Fibroblast of mammary gland (primary cell): Measurements from ENCODE around the gene OSBPL10.
A peak's percentile ranks its signal among the peaks of the same experiment; 100 is the strongest.

ENCODE experiments used
- DNase-seq: peaks from one replicate; pipeline ENCODE4 v3.0.0-alpha.2; 2010; ENCODE audit warnings: low read depth
- H3K4me3 ChIP-seq: 2 replicates; pipeline ENCODE4 v1.5.1; 2011; ENCODE audit warnings: low read depth, mild to moderate bottlenecking, low read length, moderate library complexity; ENCODE audit not compliant: control insufficient read depth
- CTCF ChIP-seq: conservative IDR thresholded peaks from 2 replicates; pipeline ENCODE4 v1.5.1; 2011; ENCODE audit warnings: low read depth, low read length, inconsistent platforms; ENCODE audit not compliant: control insufficient read depth, insufficient read depth

OSBPL10 gene

GRCh38 chr3:31880482-31881078 is 100.5 kb downstream of the OSBPL10 start:
- H3K4me3 ChIP-seq, result no peak overlapping the region
- TF ChIP-seq CTCF, result no peak
- no peak for DNase-seq

GRCh38 chr3:31880020-31880419 is 101.0 kb downstream of the OSBPL10 start:
- TF ChIP-seq CTCF, result peak; percentile 9
- DNase-seq, result peak; percentile 24
- H3K4me3 ChIP-seq, result no peak overlapping the region

- TF ChIP-seq CTCF, result no peak
- no peak for DNase-seq
Observed at GRCh38 chr3:31879365-31879764, 101.7 kb downstream of the OSBPL10 start.

GRCh38 chr3:31878231-31878838 is 102.7 kb downstream of the OSBPL10 start:
- DNase-seq, result peak; percentile 30
- no peak for TF ChIP-seq CTCF
- H3K4me3 ChIP-seq, result no peak overlapping the region

More at GRCh38 chr3:31879365-31879764, 101.7 kb downstream of the OSBPL10 start:
- H3K4me3 ChIP-seq, result no peak overlapping the region

GRCh38 chr3:31876331-31876730 is 104.7 kb downstream of the OSBPL10 start:
- peak; percentile 66 for DNase-seq
- no peak for TF ChIP-seq CTCF
- no peak overlapping the region for H3K4me3 ChIP-seq

- no peak for TF ChIP-seq CTCF
- DNase-seq, result no peak
- no peak overlapping the region for H3K4me3 ChIP-seq
Observed at GRCh38 chr3:31875437-31875836, 105.6 kb downstream of the OSBPL10 start.
